ENCODE data around the gene FBXO31. TPM values are rescaled to one million over a fixed set of nuclear protein-coding genes. Genes with fewer than 3 reads are reported as not detected.

FBXO31 gene
- total and polyA plus RNA-seq, 2 donors (not counting 3 experiments of a cell fraction or from before 2014, with no cell fraction given) = 17.1 to 31.8 TPM

- Histone ChIP-seq H4K20me1 (replicated peaks; ENCODE audit: control insufficient read depth, extremely low read depth, insufficient read depth, low read length) (no peaks in the 10 kb centered on the region), H2AFZ (ENCODE audit: low read depth, low read length) (no peak overlapping the region), H3K4me2 (ENCODE audit: insufficient read depth, low read length) (no peak overlapping the region), H3K36me3 (ENCODE audit: control insufficient read depth in 2 of 2, extremely low read depth in 1 of 2, insufficient read depth in 2 of 2, low read length in 2 of 2) (no peaks in the 10 kb centered on the region), H3K4me1 (ENCODE audit: control insufficient read depth, extremely low read depth, insufficient read depth, low read length) (peaks cover 26% of the 10 kb centered on the region), H3K79me2 (ENCODE audit: control insufficient read depth, insufficient read depth, low read length) (peaks cover 59% of the 10 kb centered on the region), H3K4me3 (replicated peaks in 1 of 3; ENCODE audit: insufficient read depth in 1 of 3, low read depth in 1 of 3, low read length in 3 of 3) (no peak overlapping the region), H3K27me3 (ENCODE audit: control insufficient read depth in 2 of 2, insufficient read depth in 2 of 2, low read length in 2 of 2) (no peaks in the 10 kb centered on the region), H3K9me1 (replicated peaks; ENCODE audit: control insufficient read depth, extremely low read depth, insufficient read depth, low read length) (no peaks in the 10 kb centered on the region), H3K9me3 (replicated peaks; ENCODE audit: control insufficient read depth, insufficient read depth, low read length) (no peaks in the 10 kb centered on the region), H3K9ac (replicated peaks; ENCODE audit: extremely low read depth, insufficient read depth, low read length) (no peak overlapping the region), H3K27ac (ENCODE audit: insufficient read depth, low read depth, low read length) (no peak overlapping the region)
- intact Hi-C loops (cut with micrococcal nuclease) (no loop called here), dilution Hi-C loops (cut with MboI; ENCODE audit: extremely low pct_ligation_motif_present, low sequenced_read_pairs) (no loop called here)
- no TSS peak for BruUV-seq (replicated peaks)
- DNase-seq (ENCODE audit: low read depth, low spot score) (no peak), FAIRE-seq (no peak)
- ChIA-PET POLR2A (no interaction called here), CTCF (interaction anchor here (0.6 kb wide), 1 partner anchor 11 kb away, joined by 3 read pairs; no protein-coding TSS in a partner anchor)
- no peak for TF ChIP-seq EZH2 (IDR thresholded peaks at IDR 0.05; ENCODE audit: borderline replicate concordance, low read depth, low read length, severe bottlenecking)
- no peak for TF ChIP-seq MAX (IDR thresholded peaks at IDR 0.05; ENCODE audit: insufficient read depth, insufficient read length)
- TF ChIP-seq MYC (IDR thresholded peaks at IDR 0.05; ENCODE audit: low read depth, low read length) = no peak
- TF ChIP-seq CTCF (IDR thresholded peaks at IDR 0.05; ENCODE audit: extremely low read depth in 1 of 2, insufficient read depth in 1 of 2, low read depth in 1 of 2, low read length in 2 of 2) = no peak
- no peak for TF ChIP-seq POLR2AphosphoS5 (IDR thresholded peaks at IDR 0.05; ENCODE audit: insufficient read depth, low read depth, low read length)
- no peak for TF ChIP-seq JUN (IDR thresholded peaks at IDR 0.05; ENCODE audit: borderline replicate concordance, insufficient read depth, insufficient read length, low read depth)
Observed at GRCh38 chr16:87372305-87372704, 11.3 kb downstream of the FBXO31 start.

All from endothelial cell of umbilical vein (primary cell).